NT2/D1 (cell line): Measurements from ENCODE around the gene GRIK1.

Experiments used
- DNase-seq: peaks from one replicate; pipeline ENCODE4 v3.0.0-alpha.2; 2011; ENCODE audit warnings: low read depth, low spot score
- H3K27me3 ChIP-seq: 2 replicates; pipeline ENCODE4 v1.6.0; 2011; ENCODE audit warnings: mild to moderate bottlenecking; ENCODE audit not compliant: insufficient read length, insufficient read depth
- H3K36me3 ChIP-seq: 2 replicates; pipeline ENCODE4 v1.6.1; 2011; ENCODE audit warnings: mild to moderate bottlenecking, low read length, mixed read lengths; ENCODE audit not compliant: insufficient read depth, insufficient read length
- H3K4me1 ChIP-seq: 2 replicates; pipeline ENCODE4 v1.5.1; 2011; ENCODE audit not compliant: insufficient read depth, insufficient read length
- H3K4me3 ChIP-seq: 2 replicates; pipeline ENCODE4 v1.5.1; 2011; ENCODE audit warnings: low read depth; ENCODE audit not compliant: insufficient read length
- H3K9ac ChIP-seq: 2 replicates; pipeline ENCODE4 v1.6.0; 2011; ENCODE audit warnings: low read depth; ENCODE audit not compliant: insufficient read length
- H3K9me3 ChIP-seq: 2 replicates; pipeline ENCODE4 v1.5.1; 2011; ENCODE audit warnings: mild to moderate bottlenecking, low read length; ENCODE audit not compliant: insufficient read depth
- SUZ12 ChIP-seq: IDR thresholded peaks from 2 replicates; pipeline ENCODE4 v1.6.1; 2011; ENCODE audit not compliant: insufficient read length, insufficient read depth; ENCODE audit errors: extremely low read depth
- YY1 ChIP-seq: IDR thresholded peaks from 2 replicates; pipeline ENCODE4 v1.6.1; 2011; ENCODE audit not compliant: insufficient read length, insufficient read depth
- ZNF274 ChIP-seq: IDR thresholded peaks from 2 replicates; pipeline ENCODE4 v1.6.1; 2011; ENCODE audit warnings: mild to moderate bottlenecking, low read depth, low read length

GRIK1 gene

GRCh38 chr21:29718081-29718815 is 221.5 kb downstream of the GRIK1 start:
- DNase-seq: no peak
- H3K4me1 ChIP-seq: no peaks in the 10 kb centered on the region
- H3K9ac ChIP-seq: no peak overlapping the region
- no peaks in the 10 kb centered on the region for H3K27me3 ChIP-seq
- TF ChIP-seq YY1: no peak
- no peak for TF ChIP-seq ZNF274
- no peak for TF ChIP-seq SUZ12
- no peak overlapping the region for H3K4me3 ChIP-seq
- peaks cover 28% of the 10 kb centered on the region; the same call in 1 of the 2 replicates for H3K9me3 ChIP-seq
- H3K36me3 ChIP-seq: no peaks in the 10 kb centered on the region

- no peak for DNase-seq
- Histone ChIP-seq H3K36me3 (no peaks in the 10 kb centered on the region), H3K9ac (no peak overlapping the region), H3K4me1 (no peaks in the 10 kb centered on the region), H3K27me3 (no peaks in the 10 kb centered on the region), H3K9me3 (peaks cover 28% of the 10 kb centered on the region; the same call in 1 of the 2 replicates), H3K4me3 (no peak overlapping the region)
- no peak for TF ChIP-seq YY1
- TF ChIP-seq ZNF274: no peak
- TF ChIP-seq SUZ12: no peak
Measured at GRCh38 chr21:29717659-29718058, 222.1 kb downstream of the GRIK1 start.

- no peaks in the 10 kb centered on the region for H3K36me3 ChIP-seq
- DNase-seq: no peak
- no peaks in the 10 kb centered on the region for H3K4me1 ChIP-seq
- H3K4me3 ChIP-seq: no peak overlapping the region
- H3K27me3 ChIP-seq: no peaks in the 10 kb centered on the region
- H3K9me3 ChIP-seq: peaks cover 28% of the 10 kb centered on the region; the same call in 1 of the 2 replicates
- TF ChIP-seq YY1 (no peak), SUZ12 (no peak), ZNF274 (no peak)
- no peak overlapping the region for H3K9ac ChIP-seq
Measured at GRCh38 chr21:29716753-29717152, 223.0 kb downstream of the GRIK1 start.

GRCh38 chr21:29715089-29715488 is 224.7 kb downstream of the GRIK1 start:
- no peaks in the 10 kb centered on the region for H3K27me3 ChIP-seq
- no peak overlapping the region for H3K9ac ChIP-seq
- H3K36me3 ChIP-seq: no peaks in the 10 kb centered on the region
- H3K9me3 ChIP-seq: peaks cover 28% of the 10 kb centered on the region; the same call in 1 of the 2 replicates
- H3K4me3 ChIP-seq: no peak overlapping the region
- no peaks in the 10 kb centered on the region for H3K4me1 ChIP-seq
- TF ChIP-seq ZNF274: no peak
- TF ChIP-seq YY1: no peak
- TF ChIP-seq SUZ12: no peak
- no peak for DNase-seq

DNA sequence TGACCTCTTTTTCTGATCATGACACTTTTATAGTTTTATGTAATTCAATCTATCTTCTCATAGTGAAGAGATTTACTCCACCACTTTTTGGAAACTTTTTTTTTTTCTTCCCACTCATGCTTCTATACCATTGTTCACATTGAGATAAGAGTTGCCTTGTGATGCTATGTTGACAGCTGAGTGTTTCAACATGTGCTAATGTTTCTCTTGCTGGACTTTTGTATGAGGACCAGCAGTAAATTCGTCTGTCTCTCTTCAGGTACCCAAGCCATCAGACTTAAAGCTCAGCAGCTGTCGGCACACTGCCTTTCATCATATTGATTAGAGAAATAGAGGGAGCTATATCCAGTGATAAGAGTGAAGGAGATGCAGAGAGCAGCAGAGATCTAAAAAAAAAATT is 227.0 kb downstream of the GRIK1 start:
- H3K9ac ChIP-seq: no peak overlapping the region
- no peak for TF ChIP-seq SUZ12
- TF ChIP-seq ZNF274: no peak
- TF ChIP-seq YY1: no peak

DNA sequence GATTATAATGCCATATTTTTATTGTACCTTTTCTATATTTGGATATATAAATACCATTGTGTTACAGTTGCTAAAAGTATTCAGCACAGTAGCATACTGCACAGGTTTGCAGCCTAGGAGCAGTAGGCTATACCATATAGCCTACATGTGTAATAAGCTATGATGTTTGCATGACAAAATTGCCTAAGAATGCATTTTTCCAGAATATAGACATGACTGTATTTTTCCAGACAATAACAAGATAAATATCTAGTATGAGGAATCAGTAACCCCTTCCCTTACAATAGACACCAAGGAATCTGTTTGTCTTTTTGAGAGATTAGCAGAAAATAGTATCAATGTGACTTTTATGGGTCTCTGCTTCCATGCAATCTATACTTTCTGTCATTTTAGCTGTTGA is 228.6 kb downstream of the GRIK1 start:
- H3K9ac ChIP-seq: no peak overlapping the region
- DNase-seq: no peak
- no peak overlapping the region for H3K4me3 ChIP-seq
- H3K27me3 ChIP-seq: no peaks in the 10 kb centered on the region
- no peak for TF ChIP-seq YY1
- TF ChIP-seq SUZ12: no peak
- no peak for TF ChIP-seq ZNF274
- H3K9me3 ChIP-seq: peaks cover 9% of the 10 kb centered on the region; the same call in 1 of the 2 replicates
- no peaks in the 10 kb centered on the region for H3K4me1 ChIP-seq
- H3K36me3 ChIP-seq: no peaks in the 10 kb centered on the region

More for the DNA sequence above, 227.0 kb downstream of the GRIK1 start:
- no peaks in the 10 kb centered on the region for H3K4me1 ChIP-seq
- no peaks in the 10 kb centered on the region for H3K27me3 ChIP-seq
- H3K9me3 ChIP-seq: peaks cover 25% of the 10 kb centered on the region; the same call in 1 of the 2 replicates
- DNase-seq: no peak
- H3K36me3 ChIP-seq: no peaks in the 10 kb centered on the region
- no peak overlapping the region for H3K4me3 ChIP-seq

GRCh38 chr21:29710498-29710897 is 229.3 kb downstream of the GRIK1 start:
- H3K4me1 ChIP-seq: no peaks in the 10 kb centered on the region
- H3K27me3 ChIP-seq: no peaks in the 10 kb centered on the region
- peaks cover 4% of the 10 kb centered on the region; the same call in 1 of the 2 replicates for H3K9me3 ChIP-seq
- DNase-seq: no peak
- TF ChIP-seq YY1 (no peak), SUZ12 (no peak), ZNF274 (no peak)
- no peaks in the 10 kb centered on the region for H3K36me3 ChIP-seq
- H3K9ac ChIP-seq: no peak overlapping the region
- H3K4me3 ChIP-seq: no peak overlapping the region
